ENCODE measurements around the gene STX10.

DNA sequence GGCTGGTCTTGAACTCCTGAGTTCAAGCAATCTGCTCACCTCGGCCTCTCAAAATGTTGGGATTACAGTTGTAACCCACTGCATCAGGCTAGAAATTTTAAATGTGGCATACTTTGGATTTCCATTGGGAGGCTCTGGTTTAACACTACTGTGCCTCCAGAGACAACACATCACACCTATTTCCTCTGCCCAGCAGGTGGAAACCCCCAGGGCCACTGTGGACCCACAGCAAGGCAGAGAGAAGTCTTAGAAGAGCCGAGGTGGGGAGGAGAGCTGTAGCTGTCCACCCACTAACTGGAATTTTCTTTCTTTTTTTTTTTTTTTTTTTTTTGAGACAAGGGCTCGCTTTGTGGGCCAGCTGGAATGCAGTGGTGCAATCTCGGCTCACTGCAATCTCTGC is 39.4 kb upstream of the STX10 start:
- TF ChIP-seq, protein P1, sequence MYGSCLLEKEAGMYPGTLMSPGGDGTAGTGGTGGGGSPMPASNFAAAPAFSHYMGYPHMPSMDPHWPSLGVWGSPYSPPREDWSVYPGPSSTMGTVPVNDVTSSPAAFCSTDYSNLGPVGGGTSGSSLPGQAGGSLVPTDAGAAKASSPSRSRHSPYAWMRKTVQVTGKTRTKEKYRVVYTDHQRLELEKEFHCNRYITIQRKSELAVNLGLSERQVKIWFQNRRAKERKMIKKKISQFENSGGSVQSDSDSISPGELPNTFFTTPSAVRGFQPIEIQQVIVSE (CRISPR knock-in tag; IDR thresholded peaks at IDR 0.05; ENCODE audit: borderline replicate concordance): no peak
- TF ChIP-seq, protein P2, sequence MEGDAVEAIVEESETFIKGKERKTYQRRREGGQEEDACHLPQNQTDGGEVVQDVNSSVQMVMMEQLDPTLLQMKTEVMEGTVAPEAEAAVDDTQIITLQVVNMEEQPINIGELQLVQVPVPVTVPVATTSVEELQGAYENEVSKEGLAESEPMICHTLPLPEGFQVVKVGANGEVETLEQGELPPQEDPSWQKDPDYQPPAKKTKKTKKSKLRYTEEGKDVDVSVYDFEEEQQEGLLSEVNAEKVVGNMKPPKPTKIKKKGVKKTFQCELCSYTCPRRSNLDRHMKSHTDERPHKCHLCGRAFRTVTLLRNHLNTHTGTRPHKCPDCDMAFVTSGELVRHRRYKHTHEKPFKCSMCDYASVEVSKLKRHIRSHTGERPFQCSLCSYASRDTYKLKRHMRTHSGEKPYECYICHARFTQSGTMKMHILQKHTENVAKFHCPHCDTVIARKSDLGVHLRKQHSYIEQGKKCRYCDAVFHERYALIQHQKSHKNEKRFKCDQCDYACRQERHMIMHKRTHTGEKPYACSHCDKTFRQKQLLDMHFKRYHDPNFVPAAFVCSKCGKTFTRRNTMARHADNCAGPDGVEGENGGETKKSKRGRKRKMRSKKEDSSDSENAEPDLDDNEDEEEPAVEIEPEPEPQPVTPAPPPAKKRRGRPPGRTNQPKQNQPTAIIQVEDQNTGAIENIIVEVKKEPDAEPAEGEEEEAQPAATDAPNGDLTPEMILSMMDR (IDR thresholded peaks at IDR 0.05): no peak

Measured in WTC11 (cell line).